ENCODE results near the gene ZBTB12.
"Not testable (repeated sequence)": the region's sequence is repeated elsewhere in the genome, so short reads cannot be mapped to it uniquely, and the experiment has no call there.

The ZBTB12 gene

GRCh38 chr6:31935021-31935420, 33.1 kb upstream of the ZBTB12 start:
- TF ChIP-seq, protein P1, sequence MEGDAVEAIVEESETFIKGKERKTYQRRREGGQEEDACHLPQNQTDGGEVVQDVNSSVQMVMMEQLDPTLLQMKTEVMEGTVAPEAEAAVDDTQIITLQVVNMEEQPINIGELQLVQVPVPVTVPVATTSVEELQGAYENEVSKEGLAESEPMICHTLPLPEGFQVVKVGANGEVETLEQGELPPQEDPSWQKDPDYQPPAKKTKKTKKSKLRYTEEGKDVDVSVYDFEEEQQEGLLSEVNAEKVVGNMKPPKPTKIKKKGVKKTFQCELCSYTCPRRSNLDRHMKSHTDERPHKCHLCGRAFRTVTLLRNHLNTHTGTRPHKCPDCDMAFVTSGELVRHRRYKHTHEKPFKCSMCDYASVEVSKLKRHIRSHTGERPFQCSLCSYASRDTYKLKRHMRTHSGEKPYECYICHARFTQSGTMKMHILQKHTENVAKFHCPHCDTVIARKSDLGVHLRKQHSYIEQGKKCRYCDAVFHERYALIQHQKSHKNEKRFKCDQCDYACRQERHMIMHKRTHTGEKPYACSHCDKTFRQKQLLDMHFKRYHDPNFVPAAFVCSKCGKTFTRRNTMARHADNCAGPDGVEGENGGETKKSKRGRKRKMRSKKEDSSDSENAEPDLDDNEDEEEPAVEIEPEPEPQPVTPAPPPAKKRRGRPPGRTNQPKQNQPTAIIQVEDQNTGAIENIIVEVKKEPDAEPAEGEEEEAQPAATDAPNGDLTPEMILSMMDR (IDR thresholded peaks at IDR 0.05; ENCODE audit: low read depth, low read length), result no peak
- no peak overlapping the region for H3K4me3 ChIP-seq (replicated peaks in 1 of 2; ENCODE audit: low read depth in 2 of 2, low read length in 2 of 2)
- DNase-seq (ENCODE audit: low read depth in 2 of 2), result no peak

GRCh38 chr6:31933537-31933936, 31.7 kb upstream of the ZBTB12 start:
- DNase-seq (ENCODE audit: low read depth in 2 of 2), result no peak
- no peak overlapping the region for H3K4me3 ChIP-seq (replicated peaks in 1 of 2; ENCODE audit: low read depth in 2 of 2, low read length in 2 of 2)
- TF ChIP-seq, protein P1 (IDR thresholded peaks at IDR 0.05; ENCODE audit: low read depth, low read length), result no peak

GRCh38 chr6:31932137-31932536, 30.3 kb upstream of the ZBTB12 start:
- not testable (repeated sequence) for DNase-seq (ENCODE audit: low read depth in 2 of 2); H3K4me3 ChIP-seq (replicated peaks in 1 of 2; ENCODE audit: low read depth in 2 of 2, low read length in 2 of 2)

- TF ChIP-seq, protein P1 (IDR thresholded peaks at IDR 0.05; ENCODE audit: low read depth, low read length), result no peak
- DNase-seq (ENCODE audit: low read depth in 2 of 2), result no peak
- no peak overlapping the region for H3K4me3 ChIP-seq (replicated peaks in 1 of 2; ENCODE audit: low read depth in 2 of 2, low read length in 2 of 2)
These were observed 29.1 kb upstream of the ZBTB12 start for GRCh38 chr6:31930962-31931361.

DNA sequence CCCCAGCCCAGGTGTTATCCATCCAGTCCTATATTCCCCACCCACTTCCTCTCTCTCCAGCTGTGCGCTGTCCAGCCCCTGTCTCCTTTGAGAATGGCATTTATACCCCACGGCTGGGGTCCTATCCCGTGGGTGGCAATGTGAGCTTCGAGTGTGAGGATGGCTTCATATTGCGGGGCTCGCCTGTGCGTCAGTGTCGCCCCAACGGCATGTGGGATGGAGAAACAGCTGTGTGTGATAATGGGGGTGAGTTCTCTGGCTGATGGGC, 26.7 kb upstream of the ZBTB12 start:
- no peak overlapping the region for H3K4me3 ChIP-seq (replicated peaks in 1 of 2; ENCODE audit: low read depth in 2 of 2, low read length in 2 of 2)
- no peak for DNase-seq (ENCODE audit: low read depth in 2 of 2)
- TF ChIP-seq, protein P1 (IDR thresholded peaks at IDR 0.05; ENCODE audit: low read depth, low read length), result no peak

- H3K4me3 ChIP-seq (replicated peaks in 1 of 2; ENCODE audit: low read depth in 2 of 2, low read length in 2 of 2), result no peak overlapping the region
- TF ChIP-seq, protein P1 (IDR thresholded peaks at IDR 0.05; ENCODE audit: low read depth, low read length), result no peak
- no peak for DNase-seq (ENCODE audit: low read depth in 2 of 2)
These were observed 26.2 kb upstream of the ZBTB12 start for GRCh38 chr6:31927863-31928671.

DNA sequence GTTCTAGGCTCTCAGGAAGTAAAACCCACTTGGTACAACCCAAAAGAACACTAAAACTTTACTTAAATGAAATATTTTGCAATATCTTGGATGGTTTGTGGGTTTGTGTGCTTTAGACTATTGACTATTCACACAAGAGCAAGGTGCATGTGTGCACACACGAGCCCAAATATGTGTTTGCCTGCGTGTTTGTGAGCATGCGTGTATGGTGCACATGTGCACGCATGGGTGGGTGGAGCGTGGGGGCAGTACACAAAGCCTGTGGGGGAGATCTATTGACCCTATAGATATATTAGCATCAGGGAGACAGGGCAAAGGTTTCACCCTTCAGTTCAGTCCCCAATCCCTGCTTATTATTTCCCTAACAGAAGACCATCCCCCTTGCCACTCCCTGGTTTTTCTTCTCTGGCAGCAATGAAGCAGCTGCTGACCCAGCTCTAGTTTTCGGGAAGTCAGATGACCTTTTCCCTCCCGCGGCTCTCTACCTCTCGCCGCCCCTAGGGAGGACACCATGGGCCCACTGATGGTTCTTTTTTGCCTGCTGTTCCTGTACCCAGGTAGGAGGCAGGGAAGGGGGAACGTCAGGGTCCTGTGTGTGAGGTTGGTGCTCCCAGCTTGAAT, 25.5 kb upstream of the ZBTB12 start, which contains the start of gene C2:
TSS of gene C2 (plus strand) at position 476 of the 621 bp plus-strand sequence. CDS start at position 512, 36 bp downstream.
- no peak for DNase-seq (ENCODE audit: low read depth in 2 of 2)

More for the DNA sequence above, 25.5 kb upstream of the ZBTB12 start, which contains the start of gene C2:
- TF ChIP-seq, protein P1 (IDR thresholded peaks at IDR 0.05; ENCODE audit: low read depth, low read length), result no peak
- H3K4me3 ChIP-seq (replicated peaks in 1 of 2; ENCODE audit: low read depth in 2 of 2, low read length in 2 of 2), result no peak within 1 kb of the TSS
